ENCODE measurements around the gene RNF166. TPM values are rescaled to one million over a fixed set of nuclear protein-coding genes. Genes with fewer than 3 reads are reported as not detected.

RNF166 gene
- total and polyA plus RNA-seq, 2 donors (not counting 1 experiment from before 2014, with no cell fraction given): 6.6 to 9.7 TPM

GRCh38 chr16:88754109-88754911 is 48.1 kb upstream of the RNF166 start:
- peaks cover 11% of the 10 kb centered on the region for H3K4me1 ChIP-seq (ENCODE audit: control insufficient read depth, extremely low read depth, insufficient read depth, low read length)
- H3K9ac ChIP-seq (ENCODE audit: insufficient read depth, low read length): no peak overlapping the region
- H3K27ac ChIP-seq (ENCODE audit: insufficient read depth, low read length): no peak overlapping the region
- no peak overlapping the region for H3K4me2 ChIP-seq (ENCODE audit: extremely low read depth, insufficient read depth, low read length)
- H4K20me1 ChIP-seq (ENCODE audit: control insufficient read depth, extremely low read depth, insufficient read depth, low read length): no peaks in the 10 kb centered on the region
- H3K4me3 ChIP-seq (replicated peaks in 1 of 4; ENCODE audit: control extremely low read depth in 1 of 4, insufficient read depth in 1 of 4, low read depth in 3 of 4, low read length in 4 of 4): no peak overlapping the region
- no peak for TF ChIP-seq EZH2 (IDR thresholded peaks at IDR 0.05; ENCODE audit: low read length, missing control alignments)
- TF ChIP-seq, protein P1, sequence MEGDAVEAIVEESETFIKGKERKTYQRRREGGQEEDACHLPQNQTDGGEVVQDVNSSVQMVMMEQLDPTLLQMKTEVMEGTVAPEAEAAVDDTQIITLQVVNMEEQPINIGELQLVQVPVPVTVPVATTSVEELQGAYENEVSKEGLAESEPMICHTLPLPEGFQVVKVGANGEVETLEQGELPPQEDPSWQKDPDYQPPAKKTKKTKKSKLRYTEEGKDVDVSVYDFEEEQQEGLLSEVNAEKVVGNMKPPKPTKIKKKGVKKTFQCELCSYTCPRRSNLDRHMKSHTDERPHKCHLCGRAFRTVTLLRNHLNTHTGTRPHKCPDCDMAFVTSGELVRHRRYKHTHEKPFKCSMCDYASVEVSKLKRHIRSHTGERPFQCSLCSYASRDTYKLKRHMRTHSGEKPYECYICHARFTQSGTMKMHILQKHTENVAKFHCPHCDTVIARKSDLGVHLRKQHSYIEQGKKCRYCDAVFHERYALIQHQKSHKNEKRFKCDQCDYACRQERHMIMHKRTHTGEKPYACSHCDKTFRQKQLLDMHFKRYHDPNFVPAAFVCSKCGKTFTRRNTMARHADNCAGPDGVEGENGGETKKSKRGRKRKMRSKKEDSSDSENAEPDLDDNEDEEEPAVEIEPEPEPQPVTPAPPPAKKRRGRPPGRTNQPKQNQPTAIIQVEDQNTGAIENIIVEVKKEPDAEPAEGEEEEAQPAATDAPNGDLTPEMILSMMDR (conservative IDR thresholded peaks at IDR 0.05 in 1 of 2, IDR thresholded peaks at IDR 0.05 in 1 of 2; ENCODE audit: low read depth in 1 of 2, low read length in 2 of 2): no peak
- H3K27me3 ChIP-seq (ENCODE audit: control insufficient read depth, insufficient read depth, low read length): no peaks in the 10 kb centered on the region
- peaks cover 82% of the 10 kb centered on the region for H3K79me2 ChIP-seq (ENCODE audit: control insufficient read depth, insufficient read depth, low read length)
- peaks cover 5% of the 10 kb centered on the region for H3K36me3 ChIP-seq (ENCODE audit: control insufficient read depth, insufficient read depth, low read length)
- no peak overlapping the region for H2AFZ ChIP-seq (ENCODE audit: low read length)
- DNase-seq (ENCODE audit: low read depth in 2 of 2): no peak
- H3K9me3 ChIP-seq (ENCODE audit: control insufficient read depth, insufficient read depth, low read depth, low read length): no peaks in the 10 kb centered on the region

DNA sequence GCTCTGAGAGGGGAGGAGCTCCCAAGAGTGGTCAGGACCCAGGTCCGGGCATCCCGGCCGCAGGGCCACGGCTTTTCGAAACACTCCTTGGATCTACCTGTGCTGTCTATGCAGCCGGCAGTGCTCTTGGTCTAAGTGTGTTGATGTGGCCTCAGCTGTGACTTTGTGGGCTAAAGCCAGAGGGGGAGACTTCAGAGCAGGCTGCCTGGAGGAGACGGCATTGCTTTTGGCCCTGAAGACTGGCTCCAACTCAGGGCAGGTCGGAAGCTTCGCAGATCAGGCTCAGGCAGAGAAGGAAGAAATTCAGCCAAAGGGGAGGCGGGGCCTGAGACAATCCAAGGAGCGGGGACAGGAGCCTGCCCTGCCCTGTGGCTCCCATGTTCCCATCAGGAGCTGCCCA is 47.4 kb upstream of the RNF166 start:
- H3K27me3 ChIP-seq (ENCODE audit: control insufficient read depth, insufficient read depth, low read length): no peaks in the 10 kb centered on the region
- peaks cover 3% of the 10 kb centered on the region for H3K36me3 ChIP-seq (ENCODE audit: control insufficient read depth, insufficient read depth, low read length)
- TF ChIP-seq EZH2 (IDR thresholded peaks at IDR 0.05; ENCODE audit: low read length, missing control alignments): no peak
- TF ChIP-seq, protein P1 (conservative IDR thresholded peaks at IDR 0.05 in 1 of 2, IDR thresholded peaks at IDR 0.05 in 1 of 2; ENCODE audit: low read depth in 1 of 2, low read length in 2 of 2): no peak
- H3K79me2 ChIP-seq (ENCODE audit: control insufficient read depth, insufficient read depth, low read length): peaks cover 76% of the 10 kb centered on the region
- H3K4me1 ChIP-seq (ENCODE audit: control insufficient read depth, extremely low read depth, insufficient read depth, low read length): peaks cover 6% of the 10 kb centered on the region
- DNase-seq (ENCODE audit: low read depth in 2 of 2): no peak
- no peak overlapping the region for H3K4me2 ChIP-seq (ENCODE audit: extremely low read depth, insufficient read depth, low read length)
- no peak overlapping the region for H3K4me3 ChIP-seq (replicated peaks in 1 of 4; ENCODE audit: control extremely low read depth in 1 of 4, insufficient read depth in 1 of 4, low read depth in 3 of 4, low read length in 4 of 4)
- H3K9ac ChIP-seq (ENCODE audit: insufficient read depth, low read length): no peak overlapping the region
- H3K9me3 ChIP-seq (ENCODE audit: control insufficient read depth, insufficient read depth, low read depth, low read length): no peaks in the 10 kb centered on the region
- H4K20me1 ChIP-seq (ENCODE audit: control insufficient read depth, extremely low read depth, insufficient read depth, low read length): no peaks in the 10 kb centered on the region
- no peak overlapping the region for H3K27ac ChIP-seq (ENCODE audit: insufficient read depth, low read length)
- no peak overlapping the region for H2AFZ ChIP-seq (ENCODE audit: low read length)

GRCh38 chr16:88753191-88753590 is 47.0 kb upstream of the RNF166 start:
- H3K27me3 ChIP-seq (ENCODE audit: control insufficient read depth, insufficient read depth, low read length): no peaks in the 10 kb centered on the region
- H4K20me1 ChIP-seq (ENCODE audit: control insufficient read depth, extremely low read depth, insufficient read depth, low read length): no peaks in the 10 kb centered on the region
- H3K36me3 ChIP-seq (ENCODE audit: control insufficient read depth, insufficient read depth, low read length): peaks cover 3% of the 10 kb centered on the region
- H2AFZ ChIP-seq (ENCODE audit: low read length): no peak overlapping the region
- TF ChIP-seq, protein P1 (conservative IDR thresholded peaks at IDR 0.05 in 1 of 2, IDR thresholded peaks at IDR 0.05 in 1 of 2; ENCODE audit: low read depth in 1 of 2, low read length in 2 of 2): no peak
- no peak for TF ChIP-seq EZH2 (IDR thresholded peaks at IDR 0.05; ENCODE audit: low read length, missing control alignments)
- DNase-seq (ENCODE audit: low read depth in 2 of 2): no peak
- peaks cover 6% of the 10 kb centered on the region for H3K4me1 ChIP-seq (ENCODE audit: control insufficient read depth, extremely low read depth, insufficient read depth, low read length)
- no peaks in the 10 kb centered on the region for H3K9me3 ChIP-seq (ENCODE audit: control insufficient read depth, insufficient read depth, low read depth, low read length)
- peaks cover 75% of the 10 kb centered on the region for H3K79me2 ChIP-seq (ENCODE audit: control insufficient read depth, insufficient read depth, low read length)
- no peak overlapping the region for H3K27ac ChIP-seq (ENCODE audit: insufficient read depth, low read length)
- no peak overlapping the region for H3K4me2 ChIP-seq (ENCODE audit: extremely low read depth, insufficient read depth, low read length)
- no peak overlapping the region for H3K4me3 ChIP-seq (replicated peaks in 1 of 4; ENCODE audit: control extremely low read depth in 1 of 4, insufficient read depth in 1 of 4, low read depth in 3 of 4, low read length in 4 of 4)
- H3K9ac ChIP-seq (ENCODE audit: insufficient read depth, low read length): no peak overlapping the region
